Karpas-422 (cell line): ENCODE measurements around the gene TWF2. TPM values are rescaled to one million over a fixed set of nuclear protein-coding genes. Genes with fewer than 3 reads are reported as not detected.
A peak's percentile ranks its signal among the peaks of the same experiment; 100 is the strongest.
"Not testable (repeated sequence)": the region's sequence is repeated elsewhere in the genome, so short reads cannot be mapped to it uniquely, and the experiment has no call there.

Experiments used
- DNase-seq: peaks from one replicate; pipeline ENCODE4 v3.0.0-alpha.2; 2015
- H2AFZ ChIP-seq: fragments of 200-600 bp; sonication (generic); 2 replicates; pipeline ENCODE4 v1.6.1; 2014; ENCODE audit warnings: antibody characterized with exemption, low read length, mixed read lengths
- H3K27ac ChIP-seq: fragments of 200-600 bp; sonication (generic); 2 replicates; pipeline ENCODE4 v1.5.1; 2014; ENCODE audit warnings: mild to moderate bottlenecking, low read length, moderate library complexity
- H3K27me3 ChIP-seq: fragments of 200-600 bp; sonication (generic); 2 replicates; pipeline ENCODE4 v1.6.1; 2014; ENCODE audit warnings: low read length, mixed read lengths
- H3K36me3 ChIP-seq: fragments of 200-600 bp; sonication (generic); 2 replicates; pipeline ENCODE4 v1.6.1; 2014; ENCODE audit warnings: low read length, mixed read lengths; ENCODE audit not compliant: insufficient read depth
- H3K4me1 ChIP-seq: fragments of 200-600 bp; sonication (generic); 2 replicates; pipeline ENCODE4 v1.6.1; 2014; ENCODE audit warnings: mild to moderate bottlenecking, low read length, mixed read lengths
- H3K4me2 ChIP-seq: fragments of 200-600 bp; sonication (generic); 2 replicates; pipeline ENCODE4 v1.6.1; 2014; ENCODE audit warnings: low read length, low read depth, mild to moderate bottlenecking; ENCODE audit not compliant: poor library complexity, severe bottlenecking
- H3K4me3 ChIP-seq: fragments of 200-600 bp; sonication (generic); 2 replicates; pipeline ENCODE4 v1.5.1; 2014; ENCODE audit warnings: mild to moderate bottlenecking, antibody characterized with exemption, low read length, mixed read lengths
- H3K79me2 ChIP-seq: fragments of 200-600 bp; sonication (generic); 2 replicates; pipeline ENCODE4 v1.6.1; 2014; ENCODE audit warnings: mild to moderate bottlenecking, low read length, mixed read lengths
- H3K9ac ChIP-seq: fragments of 200-600 bp; sonication (generic); 2 replicates; pipeline ENCODE4 v1.6.0; 2014; ENCODE audit warnings: low read length
- H3K9me2 ChIP-seq: fragments of 200-600 bp; sonication (generic), shearing (Covaris generic); replicated peaks from 2 replicates; pipeline ENCODE4 v1.6.0; 2014; ENCODE audit warnings: mild to moderate bottlenecking, low read length, moderate library complexity; ENCODE audit not compliant: insufficient read depth
- H3K9me3 ChIP-seq: fragments of 300-700, 200-600 bp; sonication (generic); 2 replicates; pipeline ENCODE4 v1.6.1; 2014; ENCODE audit warnings: low read length, mixed read lengths
- H4K20me1 ChIP-seq: fragments of 200-600 bp; sonication (generic); 2 replicates; pipeline ENCODE4 v1.6.1; 2014; ENCODE audit warnings: mild to moderate bottlenecking, antibody characterized with exemption, low read length, low read depth; ENCODE audit not compliant: insufficient read depth
- total RNA-seq: library from RNA; depleted of rRNA; stranded (reverse); fragments of >200 nt; shearing (Covaris generic); gene quantifications from 2 replicates; pipeline ENCODE4 v1.2.3, GENCODE V29; 2014; ENCODE audit warnings: low replicate concordance

Gene TWF2
- total RNA-seq, 1 experiment from 2014 or later, result 42.0 TPM

DNA sequence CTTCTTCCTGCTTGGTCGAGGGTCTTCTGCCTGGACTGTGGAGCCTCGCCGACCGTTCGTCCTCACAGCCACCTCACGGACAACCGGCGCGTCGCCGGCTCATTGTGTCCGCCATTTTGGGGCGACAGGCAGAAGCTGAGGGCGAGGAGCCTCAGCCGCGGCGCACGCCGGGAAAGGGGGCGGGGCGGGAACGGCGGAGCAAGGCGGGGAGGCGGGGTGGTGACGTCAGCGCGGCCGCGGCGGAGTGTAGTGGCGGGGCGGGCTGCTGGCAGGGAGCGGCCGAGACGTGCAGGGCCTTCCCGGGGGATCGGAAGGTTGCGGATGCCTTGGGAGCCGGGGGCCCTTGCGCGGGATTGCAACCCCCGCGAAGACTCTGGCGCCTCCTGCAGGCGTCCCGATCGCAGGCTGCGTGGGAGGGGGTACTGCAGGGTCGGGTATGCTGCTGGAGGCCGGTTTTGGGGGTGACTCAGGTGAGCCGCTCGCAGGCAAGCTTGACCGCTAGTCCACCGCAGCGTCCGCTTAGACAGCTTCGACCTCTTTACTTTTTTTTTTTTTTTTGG lies 39.6 kb upstream of the TWF2 start, which contains the start of gene WDR82:
WDR82 (minus strand) TSS at position 140 of the 560 bp plus-strand sequence. CDS start 288 bp downstream, outside the sequence.
- peak within 1 kb of the TSS; percentile 98 for H3K9ac ChIP-seq
- peak within 1 kb of the TSS; percentile 86 for H3K27ac ChIP-seq
- peaks cover 46% of the 10 kb centered on the region for H3K79me2 ChIP-seq
- peaks cover 18% of the 10 kb centered on the region for H3K36me3 ChIP-seq
- no peak within 1 kb of the TSS for H2AFZ ChIP-seq
- peaks cover 34% of the 10 kb centered on the region for H4K20me1 ChIP-seq
- H3K9me3 ChIP-seq, result no peaks in the 10 kb centered on the region
- DNase-seq, result peak; percentile 98
- H3K4me3 ChIP-seq, result peak within 1 kb of the TSS; percentile 82
- no peaks in the 10 kb centered on the region for H3K27me3 ChIP-seq
- H3K4me2 ChIP-seq, result peak within 1 kb of the TSS; percentile 93
- H3K4me1 ChIP-seq, result peaks cover 27% of the 10 kb centered on the region
- H3K9me2 ChIP-seq, result no peaks in the 10 kb centered on the region

DNA sequence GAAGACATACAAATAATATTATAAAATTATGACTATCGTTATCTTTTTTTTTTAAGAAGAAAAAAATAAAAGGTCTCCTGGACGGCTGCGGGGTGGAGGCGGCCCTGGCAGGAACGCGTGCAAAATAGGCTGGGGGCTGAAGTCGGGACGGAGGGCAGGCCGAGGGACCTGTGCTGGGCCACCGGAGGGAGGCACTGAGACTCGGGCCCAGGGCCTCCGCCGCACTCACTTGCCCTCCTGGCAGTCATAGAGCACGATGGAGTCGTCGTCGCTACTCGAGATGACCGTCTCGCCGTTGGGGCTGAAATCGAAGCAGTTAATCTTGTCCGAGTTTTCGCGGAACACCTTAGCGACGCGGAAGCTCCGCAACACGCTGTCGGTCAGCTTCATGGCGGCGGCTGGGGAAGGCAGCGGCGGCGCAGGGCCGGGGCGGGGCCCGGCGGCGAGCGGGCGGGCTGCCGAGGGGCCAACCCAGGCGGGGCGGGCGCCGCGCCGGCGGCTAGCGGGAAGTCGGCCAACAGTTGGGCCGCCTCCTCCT lies 39.1 kb upstream of the TWF2 start:
- no peak overlapping the region for H2AFZ ChIP-seq

DNA sequence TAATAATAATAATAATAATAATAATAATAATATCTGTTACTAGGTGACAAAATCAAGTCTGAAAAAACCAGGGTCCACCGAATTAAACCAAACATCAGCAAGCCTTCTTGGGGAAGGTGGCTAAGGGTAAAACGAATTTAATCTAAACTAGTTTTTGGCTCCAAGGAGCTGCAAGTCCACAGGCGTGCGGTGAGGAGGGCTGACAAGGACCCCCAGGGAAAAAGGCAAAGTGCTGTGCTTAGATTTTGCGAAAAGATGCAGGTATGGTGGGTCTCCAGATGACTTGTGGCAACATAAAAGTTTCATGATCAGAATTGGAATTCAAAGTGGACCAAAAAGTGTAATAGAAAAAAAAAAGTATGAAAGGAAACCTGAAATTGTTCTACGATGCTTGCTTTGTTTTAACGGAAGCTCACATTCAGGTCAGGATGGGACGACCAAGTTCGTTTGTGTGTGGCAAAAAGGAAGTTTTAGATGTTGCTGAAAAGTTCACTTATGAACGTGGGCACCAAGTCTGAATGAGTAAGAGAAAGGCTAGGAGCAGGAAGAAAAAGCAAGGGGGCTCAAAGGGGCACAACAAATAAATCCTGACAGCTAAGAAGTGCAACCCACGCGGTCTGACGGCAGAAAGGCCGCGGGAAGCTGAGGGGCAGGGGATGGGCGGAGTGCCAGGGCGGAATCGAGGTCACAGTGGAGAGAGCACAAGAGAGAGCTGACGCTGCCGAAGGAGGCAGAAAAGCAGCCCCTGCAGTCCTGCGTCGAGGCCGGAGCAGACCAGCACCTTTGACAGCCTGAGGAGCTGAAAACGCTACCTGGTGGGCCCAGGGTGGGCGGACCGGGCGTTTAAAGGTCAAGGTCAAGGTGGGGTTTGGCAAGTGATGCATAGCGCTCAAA lies 38.4 kb upstream of the TWF2 start:
- Histone ChIP-seq H3K36me3 (peaks cover 30% of the 10 kb centered on the region), H3K79me2 (peaks cover 59% of the 10 kb centered on the region), H3K4me3 (peak overlapping the region; percentile 82), H3K9ac (peak overlapping the region; percentile 98), H3K27ac (peak overlapping the region; percentile 86), H2AFZ (no peak overlapping the region), H3K9me2 (no peaks in the 10 kb centered on the region), H3K4me1 (peaks cover 37% of the 10 kb centered on the region), H3K27me3 (no peaks in the 10 kb centered on the region), H3K9me3 (no peaks in the 10 kb centered on the region), H3K4me2 (peak overlapping the region; percentile 93), H4K20me1 (peaks cover 44% of the 10 kb centered on the region)
- DNase-seq, result peak; percentile 92

More for the DNA sequence above, 39.1 kb upstream of the TWF2 start:
- H4K20me1 ChIP-seq, result peaks cover 39% of the 10 kb centered on the region
- peak overlapping the region; percentile 93 for H3K4me2 ChIP-seq
- no peaks in the 10 kb centered on the region for H3K9me2 ChIP-seq
- H3K27me3 ChIP-seq, result no peaks in the 10 kb centered on the region
- DNase-seq, result peak; percentile 84
- H3K36me3 ChIP-seq, result peaks cover 23% of the 10 kb centered on the region
- peak overlapping the region; percentile 98 for H3K9ac ChIP-seq
- peak overlapping the region; percentile 86 for H3K27ac ChIP-seq
- no peaks in the 10 kb centered on the region for H3K9me3 ChIP-seq
- peaks cover 52% of the 10 kb centered on the region for H3K79me2 ChIP-seq
- peaks cover 31% of the 10 kb centered on the region for H3K4me1 ChIP-seq
- H3K4me3 ChIP-seq, result peak overlapping the region; percentile 82

DNA sequence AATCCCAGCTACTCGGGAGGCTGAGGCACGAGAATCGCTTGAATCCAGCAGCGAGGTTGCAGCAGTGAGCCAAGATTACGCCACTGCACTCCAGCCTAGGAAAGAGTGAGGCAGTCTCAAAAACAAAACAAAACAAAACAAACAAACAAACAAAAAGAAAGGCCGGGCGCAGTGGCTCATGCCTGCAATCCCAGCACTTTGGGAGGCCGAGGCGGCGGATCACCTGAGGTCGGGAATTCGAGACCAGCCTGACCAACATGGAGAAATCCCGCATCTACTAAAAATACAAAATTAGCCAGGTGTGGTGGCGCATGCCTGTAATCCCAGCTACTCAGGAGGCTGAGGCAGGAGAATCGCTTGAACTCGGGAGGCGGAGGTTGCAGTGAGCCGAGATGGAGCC lies 35.8 kb upstream of the TWF2 start:
- not testable (repeated sequence) for H3K27me3 ChIP-seq, H3K9me3 ChIP-seq, H3K9ac ChIP-seq, H3K4me2 ChIP-seq, H3K9me2 ChIP-seq, H3K4me3 ChIP-seq, DNase-seq, H2AFZ ChIP-seq, H3K27ac ChIP-seq
- Histone ChIP-seq H4K20me1 (peaks cover 65% of the 10 kb centered on the region), H3K36me3 (peaks cover 52% of the 10 kb centered on the region), H3K4me1 (peaks cover 45% of the 10 kb centered on the region), H3K79me2 (peaks cover 84% of the 10 kb centered on the region)

DNA sequence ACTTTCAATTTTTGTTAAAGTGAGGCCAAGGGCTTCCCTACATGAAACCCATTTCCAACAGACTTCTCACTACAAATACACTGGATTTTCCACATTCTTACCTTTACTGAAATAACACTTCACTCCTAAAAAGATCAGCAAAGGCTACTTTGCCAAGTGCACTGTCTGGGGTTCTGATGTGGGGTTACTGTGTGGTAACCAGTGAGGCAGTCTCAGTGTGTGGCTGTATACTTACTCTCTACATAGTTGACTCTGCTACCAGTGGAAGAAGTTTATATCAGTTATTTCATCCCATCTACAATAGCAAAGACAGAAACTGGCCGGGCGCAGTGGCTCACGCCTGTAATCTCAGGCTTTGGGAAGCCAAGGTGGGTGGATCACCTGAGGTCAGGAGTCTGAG lies 33.9 kb upstream of the TWF2 start:
- no peak overlapping the region for H3K4me3 ChIP-seq

DNA sequence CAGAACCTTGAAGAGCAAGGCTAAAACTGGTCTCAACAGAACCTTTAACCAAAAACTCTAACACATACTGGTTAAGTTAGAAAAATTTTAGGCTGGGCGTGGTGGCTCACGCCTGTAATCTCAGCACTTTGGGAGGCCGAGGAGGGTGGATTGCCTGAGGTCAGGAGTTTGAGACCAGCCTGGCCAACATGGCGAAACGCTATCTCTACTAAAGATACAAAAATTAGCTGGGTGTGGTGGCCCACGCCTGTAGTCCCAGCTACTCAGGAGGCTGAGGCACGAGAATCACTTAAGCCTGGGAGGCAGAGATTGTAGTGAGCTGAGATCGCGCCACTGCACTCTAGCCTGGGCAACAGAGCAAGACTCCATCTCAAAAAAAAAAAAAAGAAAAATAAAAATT lies 33.2 kb upstream of the TWF2 start:
- not testable (repeated sequence) for H3K4me2 ChIP-seq, H2AFZ ChIP-seq, H3K4me3 ChIP-seq, H3K9ac ChIP-seq, DNase-seq, H3K9me2 ChIP-seq, H3K9me3 ChIP-seq, H3K27me3 ChIP-seq
- peaks cover 70% of the 10 kb centered on the region for H3K36me3 ChIP-seq
- H3K4me1 ChIP-seq, result peaks cover 35% of the 10 kb centered on the region
- peaks cover 100% of the 10 kb centered on the region for H3K79me2 ChIP-seq
- peaks cover 73% of the 10 kb centered on the region for H4K20me1 ChIP-seq
- peak overlapping the region; percentile 27; the same call in 1 of the 2 replicates for H3K27ac ChIP-seq

More for the DNA sequence above, 33.9 kb upstream of the TWF2 start:
- Histone ChIP-seq H3K36me3 (peaks cover 63% of the 10 kb centered on the region), H3K9me3 (no peaks in the 10 kb centered on the region), H3K9ac (no peak overlapping the region), H3K4me2 (no peak overlapping the region), H3K4me1 (peaks cover 36% of the 10 kb centered on the region), H3K27ac (no peak overlapping the region), H3K9me2 (no peaks in the 10 kb centered on the region), H2AFZ (no peak overlapping the region), H4K20me1 (peaks cover 73% of the 10 kb centered on the region), H3K27me3 (no peaks in the 10 kb centered on the region), H3K79me2 (peaks cover 100% of the 10 kb centered on the region)
- DNase-seq, result no peak

DNA sequence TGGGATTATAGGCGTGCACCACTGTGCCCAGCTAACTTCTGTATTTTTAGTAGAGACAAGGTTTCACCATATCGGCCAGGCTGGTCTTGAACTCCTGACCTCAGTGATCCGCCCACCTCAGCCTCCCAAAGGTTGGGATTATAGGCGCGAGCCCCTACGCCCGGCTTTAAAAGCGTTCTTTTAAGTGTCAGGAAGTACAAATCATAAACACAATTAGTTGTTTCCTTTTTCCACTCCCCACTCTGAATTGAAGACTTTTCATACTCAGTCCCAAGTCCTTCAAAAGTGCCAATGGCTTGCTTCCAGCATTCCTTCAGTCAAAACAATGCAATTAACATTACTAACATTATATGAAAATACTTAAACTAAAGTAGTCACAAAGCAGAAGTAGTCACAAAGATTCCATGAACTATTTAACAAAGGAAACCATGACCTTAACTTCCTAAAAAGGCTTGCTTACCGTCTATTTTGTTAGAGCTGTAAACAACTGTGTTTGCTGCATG lies 31.3 kb upstream of the TWF2 start:
- Histone ChIP-seq H3K9me3 (no peaks in the 10 kb centered on the region), H2AFZ (no peak overlapping the region), H3K27ac (no peak overlapping the region), H4K20me1 (peaks cover 60% of the 10 kb centered on the region), H3K4me3 (no peak overlapping the region), H3K79me2 (peaks cover 96% of the 10 kb centered on the region), H3K9me2 (no peaks in the 10 kb centered on the region), H3K4me1 (peaks cover 20% of the 10 kb centered on the region), H3K4me2 (no peak overlapping the region), H3K9ac (no peak overlapping the region), H3K27me3 (no peaks in the 10 kb centered on the region), H3K36me3 (peaks cover 78% of the 10 kb centered on the region)
- DNase-seq, result no peak

DNA sequence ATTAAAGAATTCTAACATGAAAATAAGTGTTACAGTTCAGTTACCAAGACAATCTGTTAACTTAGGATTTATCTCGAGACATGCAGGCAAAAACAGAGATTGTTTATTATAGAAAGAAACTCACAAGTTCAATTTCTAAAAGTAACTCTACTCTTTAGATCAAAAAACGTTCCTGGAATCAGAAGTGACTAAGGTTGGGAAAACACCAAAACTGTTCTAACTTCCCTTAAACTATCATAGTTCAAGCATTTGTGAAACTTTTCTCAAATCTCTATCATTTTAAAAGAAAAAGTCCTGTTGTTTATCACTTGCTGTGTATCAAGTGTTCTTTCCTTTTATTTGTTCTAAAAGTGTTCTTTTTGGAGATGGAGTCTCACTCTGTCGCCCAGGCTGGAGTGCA lies 30.8 kb upstream of the TWF2 start:
- H3K27ac ChIP-seq, result no peak overlapping the region
- no peaks in the 10 kb centered on the region for H3K9me2 ChIP-seq
- H2AFZ ChIP-seq, result no peak overlapping the region
- no peak overlapping the region for H3K4me2 ChIP-seq
- H3K27me3 ChIP-seq, result no peaks in the 10 kb centered on the region
- peaks cover 78% of the 10 kb centered on the region for H3K36me3 ChIP-seq
- DNase-seq, result no peak
- no peaks in the 10 kb centered on the region for H3K9me3 ChIP-seq
- H3K9ac ChIP-seq, result no peak overlapping the region
- peaks cover 94% of the 10 kb centered on the region for H3K79me2 ChIP-seq
- H3K4me3 ChIP-seq, result no peak overlapping the region
- H3K4me1 ChIP-seq, result peaks cover 20% of the 10 kb centered on the region
- peaks cover 57% of the 10 kb centered on the region for H4K20me1 ChIP-seq
